SH-SY5Y (cell line): ENCODE measurements around the gene SCYGR3.

ENCODE experiments used
- GATA2 ChIP-seq: IDR thresholded peaks from 2 replicates; pipeline ENCODE4 v1.6.1; 2011; ENCODE audit warnings: mild to moderate bottlenecking, low read depth, low read length
- GATA3 ChIP-seq: IDR thresholded peaks from 2 replicates; pipeline ENCODE4 v1.6.1; 2011; ENCODE audit warnings: low read depth, mild to moderate bottlenecking, low read length, moderate library complexity

GRCh38 chr2:227597036-227597435, 17.6 kb downstream of the SCYGR3 start:
- no peak for TF ChIP-seq GATA2
- no peak for TF ChIP-seq GATA3
